HG03280 (cell line): Measurements from ENCODE around the gene GREM2.

Source experiments
- ATAC-seq: cut with Tn5 transposase; IDR thresholded peaks from one replicate; pipeline ENCODE4 v1.9.1; 2021; ENCODE audit warnings: mild to moderate bottlenecking, moderate library complexity; ENCODE audit not compliant: unreplicated experiment

Gene GREM2

DNA sequence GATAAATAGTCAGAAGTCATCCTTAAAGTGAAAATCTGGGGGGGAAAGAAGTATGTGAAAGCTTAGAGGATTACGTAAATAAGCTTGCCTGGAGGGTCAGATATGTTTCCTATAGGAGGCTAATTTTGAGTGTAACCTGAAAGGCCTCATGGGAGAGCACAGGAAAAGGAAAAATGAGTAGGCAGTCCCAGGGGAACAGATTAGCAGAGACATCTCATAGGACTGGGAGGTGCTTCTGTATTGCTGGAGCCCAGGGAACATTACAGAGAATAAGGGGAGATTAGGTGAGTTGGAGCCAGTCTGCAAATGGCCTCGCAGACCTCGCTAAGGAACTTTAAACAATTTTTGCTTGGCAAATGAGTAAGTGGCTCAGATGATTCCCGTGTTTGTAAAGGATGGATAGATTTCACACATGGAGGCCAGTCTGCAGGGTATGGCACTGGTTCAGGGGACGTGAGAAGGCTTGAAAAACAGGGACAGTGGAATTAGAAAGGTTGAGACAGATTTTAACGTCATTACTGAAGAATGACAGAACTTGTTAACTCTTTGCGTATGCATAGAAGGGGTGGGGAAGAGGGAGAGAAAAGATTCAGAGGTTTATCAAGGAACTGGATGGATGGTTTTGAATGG is 149.1 kb downstream of the GREM2 start:
- no peak for ATAC-seq

DNA sequence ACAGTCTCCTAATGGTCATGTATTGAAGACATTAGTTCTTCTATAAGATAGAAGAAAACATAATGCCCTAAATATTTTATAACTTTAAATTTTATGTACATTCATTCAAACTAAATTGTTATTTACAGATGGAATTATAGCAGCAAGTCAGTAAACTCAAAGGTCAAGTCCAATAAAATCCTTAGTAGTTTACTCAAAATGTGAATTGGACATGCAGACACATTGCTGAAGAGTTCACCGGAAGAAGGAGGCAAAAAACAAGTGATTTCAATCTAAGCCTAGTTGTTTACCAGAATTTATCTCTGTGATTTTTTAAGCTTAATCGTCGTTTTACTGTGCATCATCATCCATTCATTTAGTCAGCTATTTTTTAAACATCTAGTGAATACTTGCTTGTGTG is 149.7 kb downstream of the GREM2 start:
- ATAC-seq: no peak

DNA sequence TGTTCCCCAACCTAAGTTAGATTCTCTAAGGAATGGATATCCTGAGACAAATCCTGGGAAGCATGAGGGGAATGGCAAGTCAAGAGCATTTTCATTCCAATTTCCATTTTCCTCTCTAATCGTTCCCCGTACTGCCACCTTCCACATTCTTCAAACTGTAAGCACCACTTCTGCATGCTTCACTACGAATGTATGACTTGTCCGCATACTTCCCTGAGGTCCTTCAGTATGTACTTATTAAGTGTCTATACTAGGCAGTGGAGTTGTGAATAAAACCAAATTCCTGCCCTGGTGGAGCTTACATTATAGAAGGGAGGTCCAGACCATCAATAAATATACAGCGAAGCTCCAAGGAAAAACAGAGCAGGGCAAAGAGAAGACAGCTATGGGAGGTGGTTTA is 154.8 kb downstream of the GREM2 start:
- no peak for ATAC-seq

DNA sequence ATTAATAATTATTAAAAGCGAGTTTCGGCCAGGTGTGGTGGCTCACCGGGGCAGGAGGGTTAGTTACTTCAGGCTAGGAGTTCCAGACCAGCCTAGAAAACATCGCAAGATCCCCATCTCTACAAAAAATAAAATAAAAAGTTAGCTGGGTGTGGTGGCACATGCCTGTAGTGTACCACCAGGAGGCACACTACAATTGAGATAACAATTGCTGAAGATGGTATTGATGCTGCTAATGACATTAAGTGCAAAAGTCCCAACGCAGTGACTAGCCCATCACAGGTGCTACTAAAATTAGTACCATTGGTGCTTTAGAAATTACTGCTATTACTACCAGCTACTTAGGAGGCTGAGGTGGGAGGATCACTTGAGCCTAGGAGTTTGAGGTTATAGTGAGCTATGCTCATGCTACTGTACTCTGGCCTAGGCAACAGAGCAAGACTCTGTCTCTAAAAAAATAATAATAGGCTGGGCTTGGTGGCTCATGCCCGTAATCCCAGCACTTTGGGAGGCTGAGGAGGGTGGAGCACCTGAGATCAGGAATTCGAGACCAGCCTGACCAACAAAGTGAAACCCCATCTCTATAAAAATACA is 156.6 kb downstream of the GREM2 start:
- ATAC-seq: peak; percentile 71

DNA sequence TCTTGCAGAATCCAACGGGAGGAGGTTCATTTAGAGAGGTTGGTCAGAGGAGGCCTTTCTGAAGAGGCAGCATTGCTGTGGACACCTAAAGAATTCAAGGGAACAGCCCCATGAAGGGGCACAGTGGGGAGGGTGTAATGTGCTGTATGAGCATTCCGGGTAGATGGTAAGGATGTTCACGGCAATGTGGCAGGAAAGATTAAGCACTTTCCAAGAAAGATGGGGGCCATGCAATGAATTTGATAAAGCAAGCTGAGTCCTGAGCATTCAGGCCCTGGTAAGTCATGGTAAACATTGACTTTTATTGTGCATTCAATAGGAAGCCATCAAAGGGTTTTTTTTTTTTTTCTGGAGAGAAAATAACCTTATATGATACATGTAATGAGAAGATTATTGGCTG is 166.6 kb downstream of the GREM2 start:
- ATAC-seq: no peak

DNA sequence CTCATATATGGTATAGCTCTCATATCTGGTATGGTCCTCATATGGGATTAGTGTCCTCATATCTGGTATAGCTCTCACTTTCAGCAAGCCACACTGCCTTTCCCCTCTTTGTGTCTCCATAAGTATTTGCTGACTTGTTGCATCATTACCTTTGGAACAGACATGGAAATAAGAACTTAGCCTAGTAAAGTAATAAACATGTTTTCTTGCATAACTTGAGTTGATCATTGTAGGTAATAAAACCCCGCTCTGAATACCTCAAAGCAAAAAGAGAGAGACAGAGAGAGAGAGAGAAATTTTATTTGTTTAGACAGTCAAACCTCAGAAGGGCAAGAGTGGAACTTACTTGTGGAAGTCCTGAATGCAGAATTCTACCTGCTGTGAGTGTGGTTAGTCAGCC is 170.3 kb downstream of the GREM2 start:
- no peak for ATAC-seq
